Muscle of back (tissue), 11 donors: ENCODE measurements around the gene COL4A3. TPM values are rescaled to one million over a fixed set of nuclear protein-coding genes. Genes with fewer than 3 reads are reported as not detected.

Experiments
- DNase-seq, 3 donors: peaks; one replicate each; pipeline versions ENCODE4 v3.0.0 to v3.0.0-alpha.2; 2013
- polyA plus RNA-seq, 10 donors: library from polyadenylated mRNA; unstranded; fragments of 120-200 nt; gene quantifications; one replicate each; pipeline ENCODE4 v1.2.1, GENCODE V29; 2013; ENCODE audit not compliant: insufficient read length in 10 of 10

COL4A3 gene
- polyA plus RNA-seq, 10 donors: 0.03 to 0.30 (median 0.11) TPM; not detected in 1

- no peak for DNase-seq
These were observed 174.7 kb downstream of the COL4A3 start for GRCh38 chr2:227339098-227339599.

DNA sequence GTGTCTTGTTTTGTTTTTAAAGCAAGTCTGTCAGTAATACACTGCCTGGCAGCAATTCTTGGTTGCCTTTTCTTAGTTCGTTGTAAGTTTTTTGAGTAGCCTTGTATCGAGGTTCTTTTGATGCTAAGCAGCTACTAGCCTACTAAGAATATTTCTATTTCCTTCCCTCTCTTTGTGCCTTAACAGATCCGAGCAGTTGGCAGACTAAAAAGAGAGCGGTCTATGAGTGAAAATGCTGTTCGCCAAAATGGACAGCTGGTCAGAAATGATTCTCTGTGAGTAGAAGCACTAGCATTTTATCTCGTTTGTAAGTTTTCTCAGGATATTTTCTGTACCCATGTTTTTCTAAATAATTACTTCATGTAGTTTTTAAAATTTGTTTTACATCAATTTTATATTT lies 175.7 kb downstream of the COL4A3 start:
- no peak for DNase-seq

GRCh38 chr2:227341553-227341952 lies 177.1 kb downstream of the COL4A3 start:
- no peak for DNase-seq

DNA sequence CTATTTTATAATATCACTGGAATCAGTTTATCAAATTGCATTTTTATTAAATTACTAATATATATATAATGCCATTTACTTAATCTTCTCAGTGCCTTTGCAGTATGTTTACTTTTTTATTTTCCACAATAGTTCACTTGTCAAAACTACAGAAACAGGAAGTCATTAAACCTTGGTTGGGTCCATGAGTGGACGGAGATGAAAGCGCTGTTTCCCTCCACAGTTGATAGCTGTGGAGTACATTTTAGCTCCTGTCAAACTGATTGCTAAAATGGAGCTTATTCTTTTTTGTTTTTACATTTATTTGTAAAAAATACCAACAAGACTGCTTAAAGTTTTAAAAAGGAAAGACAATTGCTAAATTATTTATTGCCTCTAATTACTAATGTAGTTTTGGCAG lies 179.8 kb downstream of the COL4A3 start:
- no peak for DNase-seq

DNA sequence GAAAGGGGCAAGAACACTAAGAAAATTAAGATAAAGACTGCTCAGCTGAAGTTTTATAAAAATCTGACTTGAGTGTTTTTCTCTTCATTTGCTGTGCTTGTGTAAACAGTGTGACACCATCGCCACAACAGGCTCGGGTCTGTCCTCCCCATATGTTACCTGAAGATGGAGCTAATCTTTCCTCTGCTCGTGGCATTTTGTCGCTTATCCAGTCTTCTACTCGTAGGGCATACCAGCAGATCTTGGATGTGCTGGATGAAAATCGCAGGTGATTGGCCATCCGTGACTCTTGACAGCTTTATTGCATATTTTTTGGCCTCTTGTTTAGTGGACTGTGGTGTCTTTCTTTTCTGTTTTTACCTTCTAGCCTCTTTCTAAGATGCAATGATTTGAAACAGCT lies 182.7 kb downstream of the COL4A3 start:
- no peak for DNase-seq

- no peak for DNase-seq
These were observed 183.9 kb downstream of the COL4A3 start for GRCh38 chr2:227348324-227348723.

- DNase-seq: no peak
These were observed 185.7 kb downstream of the COL4A3 start for GRCh38 chr2:227349989-227350612.

DNA sequence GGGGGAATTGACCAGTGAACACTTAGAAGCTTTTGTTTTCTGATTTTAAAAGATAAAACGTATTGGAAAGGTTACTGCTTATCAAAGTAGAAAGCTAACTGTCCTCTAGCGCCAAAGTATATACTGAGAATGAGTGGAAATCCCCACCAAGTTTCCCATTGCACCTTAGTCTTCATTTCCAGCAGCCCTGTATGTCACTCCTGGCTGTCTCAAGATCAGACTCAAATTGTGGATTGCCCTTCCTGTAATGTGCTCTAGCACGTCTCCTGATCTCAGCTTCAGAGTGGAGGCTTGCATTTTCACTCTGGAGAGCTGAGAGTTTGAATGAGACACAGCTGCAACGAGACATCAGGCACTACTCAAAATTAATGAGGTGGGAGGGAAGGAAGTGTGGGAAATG lies 187.2 kb downstream of the COL4A3 start:
- DNase-seq: no peak

DNA sequence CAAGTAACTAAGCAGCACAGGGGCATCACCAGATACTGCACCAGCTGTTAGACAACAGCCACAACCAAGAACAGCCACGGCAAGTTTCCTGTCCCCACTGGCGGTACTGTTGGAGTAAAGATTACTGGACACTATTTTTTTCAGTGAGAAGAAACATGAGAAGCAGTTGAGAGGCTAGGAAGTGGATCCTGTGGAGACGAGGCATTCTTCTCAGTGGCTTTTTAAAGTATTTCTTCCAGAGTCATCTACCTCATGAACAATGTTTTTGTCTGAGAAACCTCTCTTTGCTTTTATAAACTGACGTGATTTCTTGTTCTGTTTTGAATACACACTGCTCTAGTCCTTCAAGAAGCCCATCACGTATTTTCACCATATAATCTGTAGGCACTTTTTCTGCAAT lies 195.9 kb downstream of the COL4A3 start:
- DNase-seq: no peak

DNA sequence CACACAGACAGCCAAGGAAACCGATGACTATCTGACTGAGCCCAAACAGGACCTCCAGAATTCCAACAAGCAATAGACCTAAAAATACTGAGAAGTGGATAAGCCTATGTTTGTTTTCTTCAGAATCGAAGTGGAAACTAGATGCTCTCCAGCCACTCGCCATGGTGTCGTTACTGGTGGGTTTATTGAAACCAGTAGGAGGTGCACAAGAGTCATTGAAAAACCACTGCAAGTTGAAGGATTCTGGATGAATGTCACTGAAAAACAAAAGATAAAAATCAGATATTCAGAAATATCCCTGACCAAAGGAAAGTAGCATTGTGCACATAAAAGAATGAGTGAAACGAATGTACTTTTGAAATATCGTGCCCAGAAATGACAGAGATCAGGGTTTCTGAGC lies 199.3 kb downstream of the COL4A3 start:
- DNase-seq: no peak

Other genes starting within 250 kb of the COL4A3 start
- under 1 TPM; 0.04 to 0.20 (median 0.10) TPM for gene COL4A4, start 419 bp upstream of the COL4A3 start, polyA plus RNA-seq
- gene MFF, start 160.6 kb downstream of the COL4A3 start, polyA plus RNA-seq: 10 to 100 TPM; 55.5 to 79.0 (median 69.3) TPM
- gene TM4SF20, start 214.7 kb downstream of the COL4A3 start, polyA plus RNA-seq: under 1 TPM in 1 of 10 donors, not detected in 9; 0.27 TPM
- not detected for gene SCYGR1, start 223.3 kb downstream of the COL4A3 start, polyA plus RNA-seq